IPS-18c (cell line): Measurements from ENCODE around the gene AURKA.
"Not testable (repeated sequence)": the region's sequence is repeated elsewhere in the genome, so short reads cannot be mapped to it uniquely, and the experiment has no call there.

ENCODE experiments used
- H3K4me3 ChIP-seq: 2 replicates; pipeline ENCODE4 v1.7.0; 2013; ENCODE audit warnings: low read depth, mild to moderate bottlenecking, low read length, moderate library complexity; ENCODE audit not compliant: insufficient read depth
- H3K9me3 ChIP-seq: one replicate; pipeline ENCODE4 v1.6.1; 2013; ENCODE audit warnings: mild to moderate bottlenecking, low read length, moderate library complexity; ENCODE audit not compliant: control insufficient read depth, insufficient read depth

AURKA gene

GRCh38 chr20:56424931-56425330, 32.9 kb upstream of the AURKA start:
- Histone ChIP-seq H3K9me3 (no peaks in the 10 kb centered on the region), H3K4me3 (no peak overlapping the region)

GRCh38 chr20:56423886-56424285, 31.9 kb upstream of the AURKA start:
- H3K4me3 ChIP-seq = no peak overlapping the region
- no peaks in the 10 kb centered on the region for H3K9me3 ChIP-seq

GRCh38 chr20:56423211-56423610, 31.2 kb upstream of the AURKA start:
- H3K4me3 ChIP-seq = no peak overlapping the region

GRCh38 chr20:56422824-56423189, 30.8 kb upstream of the AURKA start:
- H3K9me3 ChIP-seq = no peaks in the 10 kb centered on the region
- no peak overlapping the region for H3K4me3 ChIP-seq

More at GRCh38 chr20:56423211-56423610, 31.2 kb upstream of the AURKA start:
- no peaks in the 10 kb centered on the region for H3K9me3 ChIP-seq

- H3K4me3 ChIP-seq = no peak overlapping the region
- H3K9me3 ChIP-seq = no peaks in the 10 kb centered on the region
Measured at GRCh38 chr20:56422076-56422823, 30.2 kb upstream of the AURKA start.

DNA sequence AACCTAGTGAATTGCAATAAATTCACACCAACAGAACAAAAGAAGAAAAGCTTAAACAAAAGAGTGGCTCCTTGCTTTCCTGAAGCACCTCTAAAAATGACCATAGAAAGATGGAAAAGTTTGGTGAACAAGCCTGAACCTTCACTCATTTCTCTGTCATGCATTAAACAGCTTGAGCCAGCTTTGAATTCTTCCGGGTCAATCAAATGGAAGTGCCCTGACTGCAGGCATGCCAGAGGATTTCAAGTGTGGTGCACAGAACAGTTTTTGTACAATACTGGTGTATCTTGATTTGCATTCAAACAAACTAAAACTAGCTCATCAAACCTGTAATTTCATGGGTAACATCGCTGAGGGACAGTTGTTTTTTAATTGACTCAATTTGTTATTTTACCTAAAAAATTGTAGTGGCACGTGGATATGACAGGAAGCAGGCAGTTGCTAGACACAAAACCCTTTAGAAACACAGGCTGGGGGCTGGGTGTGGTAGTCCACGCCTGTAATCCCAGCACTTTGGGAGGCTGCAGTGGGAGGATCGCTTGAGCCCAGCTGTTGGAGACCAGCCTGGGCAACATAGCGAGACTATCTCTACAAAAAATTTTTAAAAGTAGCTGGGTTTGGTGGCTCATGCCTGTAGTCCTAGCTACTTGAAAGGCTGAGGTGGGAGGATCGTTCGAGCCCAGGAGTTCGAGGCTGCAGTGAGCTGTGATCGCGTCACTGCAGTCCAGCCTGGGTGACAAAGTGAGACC, 29.1 kb upstream of the AURKA start:
- H3K4me3 ChIP-seq = no peak overlapping the region
- no peaks in the 10 kb centered on the region for H3K9me3 ChIP-seq

DNA sequence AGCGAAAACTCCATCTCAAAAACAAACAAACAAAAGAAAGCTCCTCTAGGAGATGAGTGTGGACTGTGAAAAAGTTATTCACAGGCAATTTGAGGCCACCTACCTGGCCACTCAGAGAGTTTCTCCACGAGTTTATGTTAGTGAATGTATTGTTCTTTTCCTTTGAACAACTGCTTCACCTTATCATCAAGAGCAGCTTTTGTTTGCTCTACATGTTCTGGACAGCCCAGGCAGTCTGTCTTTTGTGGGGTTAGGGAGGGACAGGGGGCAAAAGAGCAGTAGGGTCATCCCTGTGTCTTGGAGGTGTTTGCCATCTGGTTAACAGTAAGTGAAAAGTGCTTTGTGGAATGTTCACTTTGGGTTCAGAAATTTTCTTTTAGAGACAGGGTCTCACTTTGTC, 28.0 kb upstream of the AURKA start:
- no peaks in the 10 kb centered on the region for H3K9me3 ChIP-seq
- H3K4me3 ChIP-seq = no peak overlapping the region

DNA sequence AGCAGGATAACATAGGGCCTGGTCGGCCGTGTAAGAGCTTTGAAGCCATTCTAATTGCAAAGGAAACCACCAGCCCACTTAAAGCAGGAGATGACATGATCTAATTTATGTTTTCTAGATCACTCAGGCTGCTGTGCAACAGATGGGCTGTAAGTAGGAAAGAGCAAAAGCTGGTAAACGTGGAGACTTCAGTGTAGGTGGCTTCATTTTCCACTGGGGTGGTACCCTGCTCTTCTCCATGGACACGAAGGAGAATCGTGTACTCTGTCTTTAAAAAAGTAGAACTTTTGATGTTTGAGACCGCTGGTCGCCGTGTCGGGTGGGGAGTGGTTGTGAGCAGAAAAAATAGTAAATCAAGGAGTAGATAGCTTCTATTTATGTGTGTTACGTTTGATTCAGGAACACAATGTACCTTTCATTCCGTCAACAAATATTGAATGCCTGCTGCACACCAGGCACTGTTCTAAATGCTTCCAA, 26.4 kb upstream of the AURKA start:
- Histone ChIP-seq H3K9me3 (no peaks in the 10 kb centered on the region), H3K4me3 (no peak overlapping the region)

DNA sequence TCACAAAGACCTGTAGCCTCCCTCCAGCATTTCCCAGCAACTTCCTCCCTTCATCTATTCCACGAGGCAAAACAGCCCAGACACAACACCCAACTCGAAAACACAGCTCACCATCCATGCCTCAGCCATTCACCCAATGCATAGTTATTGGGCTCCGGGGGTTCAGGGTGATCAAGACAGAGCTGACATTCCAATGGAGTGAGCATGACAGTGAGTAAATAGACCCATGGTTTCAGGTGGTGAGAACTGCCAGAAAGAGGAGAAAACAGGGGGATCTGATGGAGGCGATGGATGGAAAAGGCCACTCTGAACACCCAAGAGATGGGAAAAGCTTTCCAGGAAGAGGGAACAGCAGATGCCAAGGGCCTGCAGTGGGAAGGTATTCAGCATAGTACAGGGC, 25.9 kb upstream of the AURKA start:
- no peaks in the 10 kb centered on the region for H3K9me3 ChIP-seq
- no peak overlapping the region for H3K4me3 ChIP-seq

- no peak overlapping the region for H3K4me3 ChIP-seq
Measured at GRCh38 chr20:56417402-56417801, 25.4 kb upstream of the AURKA start.

DNA sequence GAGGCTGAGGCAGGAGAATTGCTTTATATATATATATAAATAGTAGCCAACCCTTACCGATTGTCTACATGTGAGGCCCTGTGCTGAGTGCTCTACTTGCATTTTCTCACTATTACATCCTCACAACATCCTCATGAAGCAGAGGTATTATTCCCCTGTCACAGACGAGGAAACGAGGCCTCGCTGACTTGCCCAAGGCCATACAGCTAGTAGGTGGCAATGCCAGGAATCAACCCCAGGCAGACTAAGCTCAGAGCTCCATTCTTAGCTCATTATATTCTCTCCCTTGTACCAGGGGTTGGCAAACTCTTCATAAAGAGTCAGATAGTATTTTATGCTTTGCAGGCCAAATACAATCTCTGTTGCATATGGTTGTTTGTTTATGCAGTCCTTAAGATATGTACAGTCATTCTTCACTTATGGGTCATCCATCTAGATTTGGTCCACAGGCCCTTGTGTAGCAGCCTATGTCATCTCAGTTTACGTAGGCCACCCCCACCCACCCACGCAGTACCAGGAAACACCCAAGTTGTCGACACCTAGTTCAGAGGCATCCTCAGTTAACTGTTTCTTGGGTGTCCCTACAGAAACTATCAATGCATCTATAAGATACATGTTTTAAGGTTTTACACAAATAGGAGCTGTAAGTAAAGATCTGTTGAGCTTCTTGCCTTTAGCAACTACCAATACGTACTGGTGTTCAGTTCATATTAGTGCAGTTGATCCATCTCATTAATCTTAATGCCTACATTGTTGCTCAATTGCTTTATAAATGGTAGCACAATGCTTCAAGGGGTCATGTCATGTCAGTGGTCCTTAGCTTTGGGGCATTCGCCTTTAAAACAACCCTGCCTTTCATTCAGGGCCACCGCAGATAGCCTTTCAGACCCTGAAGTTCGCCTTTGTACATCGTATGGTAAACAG, 23.1 kb upstream of the AURKA start:
- no peak overlapping the region for H3K4me3 ChIP-seq
- H3K9me3 ChIP-seq = no peaks in the 10 kb centered on the region

More at GRCh38 chr20:56417402-56417801, 25.4 kb upstream of the AURKA start:
- H3K9me3 ChIP-seq = no peaks in the 10 kb centered on the region

DNA sequence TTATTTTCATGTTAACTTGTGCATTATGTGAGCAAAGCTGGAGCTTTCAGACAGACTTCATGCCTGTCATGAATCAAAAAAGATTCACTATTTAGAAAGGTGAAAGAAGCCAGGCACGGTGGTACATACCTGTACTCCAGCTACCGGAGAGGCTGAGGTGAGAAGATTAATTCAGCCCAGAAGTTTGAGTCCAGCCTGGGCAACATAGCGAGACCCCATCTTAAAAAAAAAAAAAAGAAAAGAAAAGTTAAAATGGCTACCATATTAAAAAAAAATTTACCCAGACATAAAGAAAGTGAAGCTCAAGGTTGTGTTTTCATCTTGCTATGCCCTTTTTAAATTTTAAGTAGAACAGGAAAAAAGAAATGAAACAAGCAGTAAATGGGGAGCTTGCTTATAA, 20.9 kb upstream of the AURKA start:
- Histone ChIP-seq H3K4me3 (no peak overlapping the region), H3K9me3 (no peaks in the 10 kb centered on the region)

DNA sequence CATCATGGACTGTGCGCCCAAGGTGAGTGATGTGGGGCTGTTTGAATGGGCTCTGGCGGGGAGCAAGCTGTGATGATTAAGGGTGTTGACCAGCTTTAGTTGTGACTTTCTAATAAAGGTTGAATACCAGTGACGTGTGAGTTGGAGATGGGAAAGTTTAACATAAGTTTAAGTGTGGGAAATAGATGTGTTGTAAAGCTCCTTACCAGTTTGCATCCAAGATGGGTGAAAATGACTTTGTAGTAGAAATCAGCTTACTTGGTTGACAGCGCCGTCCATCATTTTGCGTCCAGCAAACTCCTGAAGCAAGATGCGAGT, 20.4 kb upstream of the AURKA start:
- no peaks in the 10 kb centered on the region for H3K9me3 ChIP-seq
- H3K4me3 ChIP-seq = no peak overlapping the region

DNA sequence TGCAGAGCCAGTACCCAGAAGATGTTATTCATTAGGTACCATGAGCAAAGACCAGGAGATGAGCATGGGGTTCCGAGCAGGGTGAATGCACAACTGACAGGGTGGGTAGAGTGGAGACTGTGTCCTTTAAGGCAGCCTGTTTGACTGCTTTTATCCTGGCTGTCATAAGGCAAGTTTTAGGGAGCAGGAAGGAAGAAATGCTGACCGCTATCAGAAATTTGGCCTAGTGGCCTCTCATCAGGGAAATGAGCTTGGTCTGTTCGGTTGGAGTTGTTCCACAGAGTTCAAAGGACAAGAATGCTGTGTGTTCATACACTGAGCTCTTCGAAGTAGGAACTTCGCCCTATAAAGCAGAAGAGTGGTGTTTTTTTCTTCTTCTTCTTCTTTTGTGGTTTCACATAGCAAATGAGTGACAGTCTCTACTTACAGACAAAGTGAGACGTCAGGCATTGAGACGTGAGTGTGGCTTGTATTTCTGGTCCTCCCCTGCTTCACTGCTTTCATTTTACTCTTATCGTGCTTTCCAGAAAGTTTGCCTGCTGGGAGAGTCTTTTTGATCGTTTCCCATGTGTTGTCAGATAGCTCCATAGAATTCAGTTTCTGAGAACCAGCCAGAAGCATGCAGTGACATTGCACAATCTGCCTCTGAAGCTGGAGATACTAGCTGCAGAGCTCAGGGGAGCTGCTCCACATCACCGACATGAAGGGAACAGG, 19.9 kb upstream of the AURKA start, which contains the start of gene CASS4:
TSS of gene CASS4 (plus strand) at position 502 of the 714 bp plus-strand sequence. CDS start at position 701, 199 bp downstream.
- Histone ChIP-seq H3K9me3 (no peaks in the 10 kb centered on the region), H3K4me3 (no peak within 1 kb of the TSS)

GRCh38 chr20:56411287-56411686, 19.3 kb upstream of the AURKA start:
- H3K9me3 ChIP-seq, H3K4me3 ChIP-seq: not testable (repeated sequence)

DNA sequence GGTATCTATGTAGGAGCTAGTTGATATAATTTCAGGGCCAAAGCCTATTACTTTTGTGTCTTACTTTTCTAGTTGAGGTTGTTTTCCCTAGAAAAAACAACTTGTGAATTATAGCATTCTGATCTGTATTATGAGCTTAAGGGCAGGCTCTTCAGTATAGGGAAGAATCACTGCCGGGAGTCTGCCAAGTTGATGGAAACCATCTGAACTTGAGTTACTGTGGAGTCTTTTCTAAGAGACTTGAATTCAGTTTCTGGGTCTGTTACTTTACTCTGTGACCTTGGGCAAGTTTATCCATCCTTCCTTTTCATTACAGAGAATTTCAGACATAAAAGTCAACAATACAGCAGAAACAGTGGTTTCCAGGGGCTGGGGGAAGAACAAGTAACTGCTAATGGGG, 17.9 kb upstream of the AURKA start:
- H3K4me3 ChIP-seq = no peak overlapping the region
- H3K9me3 ChIP-seq = no peaks in the 10 kb centered on the region

GRCh38 chr20:56409521-56409920, 17.5 kb upstream of the AURKA start:
- H3K9me3 ChIP-seq = no peaks in the 10 kb centered on the region
- no peak overlapping the region for H3K4me3 ChIP-seq
